CD8-positive, alpha-beta memory T cell (primary cell): ENCODE results near the gene DDI2. TPM values are rescaled to one million over a fixed set of nuclear protein-coding genes. Genes with fewer than 3 reads are reported as not detected.
A peak's percentile ranks its signal among the peaks of the same experiment; 100 is the strongest.

Experiments used
- CTCF ChIA-PET: fragments of 350-600 bp; sonication (Branson Sonifier 250); formaldehyde crosslinking; loops from one replicate; lab custom pipeline; 2021; ENCODE audit warnings: antibody characterized with exemption; lab: Charles Lee
- POLR2A ChIA-PET: fragments of 350-600 bp; sonication (Branson Sonifier 250); formaldehyde crosslinking; loops from one replicate; lab custom pipeline; 2021; ENCODE audit warnings: antibody characterized with exemption; lab: Charles Lee
- DNase-seq, 5 donors: peaks; one replicate each; pipeline versions ENCODE4 v3.0.0 to v3.0.0-alpha.2; 2020 to 2022; ENCODE audit warnings: mixed read lengths in 1 of 5
- H3K27ac ChIP-seq: one replicate; pipeline ENCODE4 v1.7.0; 2013; ENCODE audit warnings: low read depth, mild to moderate bottlenecking, low read length, moderate library complexity
- H3K27me3 ChIP-seq: 2 replicates; pipeline ENCODE4 v1.7.0; 2013; ENCODE audit warnings: low read length, mild to moderate bottlenecking; ENCODE audit not compliant: insufficient read depth, poor library complexity, severe bottlenecking
- H3K36me3 ChIP-seq: 2 replicates; pipeline ENCODE4 v1.7.0; 2013; ENCODE audit warnings: mild to moderate bottlenecking, low read length, moderate library complexity; ENCODE audit not compliant: insufficient read depth
- H3K4me1 ChIP-seq: 2 replicates; pipeline ENCODE4 v1.7.0; 2013; ENCODE audit warnings: mild to moderate bottlenecking, low read length, moderate library complexity; ENCODE audit not compliant: insufficient read depth
- H3K4me3 ChIP-seq: 2 replicates; pipeline ENCODE4 v1.7.0; 2013; ENCODE audit warnings: mild to moderate bottlenecking, low read length
- H3K9me3 ChIP-seq: 2 replicates; pipeline ENCODE4 v1.7.0; 2013; ENCODE audit warnings: mild to moderate bottlenecking, low read length
- H3K27ac Mint-ChIP-seq, 8 donors: one replicate each; pipeline ENCODE4 v1.8.0; 2020 to 2021; ENCODE audit warnings: mixed read lengths in 8 of 8, mild to moderate bottlenecking in 6 of 8, inconsistent platforms in 3 of 8, moderate library complexity in 3 of 8
- H3K27me3 Mint-ChIP-seq, 2 donors: one replicate each; pipeline ENCODE4 v1.8.0; 2020 to 2021; ENCODE audit warnings: mixed read lengths in 2 of 2, mild to moderate bottlenecking in 1 of 2, moderate library complexity in 1 of 2
- H3K36me3 Mint-ChIP-seq, 3 donors: one replicate each; pipeline ENCODE4 v1.8.0; 2020 to 2021; ENCODE audit warnings: mixed read lengths in 3 of 3, inconsistent platforms in 1 of 3, mild to moderate bottlenecking in 1 of 3
- H3K4me1 Mint-ChIP-seq, 3 donors: one replicate each; pipeline ENCODE4 v1.8.0; 2020 to 2021; ENCODE audit warnings: mixed read lengths in 3 of 3, inconsistent platforms in 1 of 3, mild to moderate bottlenecking in 1 of 3
- H3K4me3 Mint-ChIP-seq, 7 donors: one replicate each; pipeline ENCODE4 v1.8.0; 2020 to 2021; ENCODE audit warnings: mixed read lengths in 7 of 7, mild to moderate bottlenecking in 6 of 7, moderate library complexity in 4 of 7, inconsistent platforms in 2 of 7
- H3K9me3 Mint-ChIP-seq, 5 donors: one replicate each; pipeline ENCODE4 v1.8.0; 2020 to 2022; ENCODE audit warnings: mixed read lengths in 5 of 5, mild to moderate bottlenecking in 3 of 5, moderate library complexity in 2 of 5, inconsistent platforms in 1 of 5
- polyA plus RNA-seq: library from polyadenylated mRNA; unstranded; fragments of 300-500 nt; fragmentation: Illumina TruSeq; gene quantifications from one replicate; pipeline ENCODE4 v1.2.3, GENCODE V29; 2021
- total RNA-seq, 2 experiments: library from RNA; stranded (reverse); gene quantifications; one replicate each; pipeline ENCODE4 v1.2.3, GENCODE V29; 2021

The DDI2 gene
- total and polyA plus RNA-seq, 3 experiments from 2014 or later, result 6.1 to 50.4 (median 47.8) TPM

GRCh38 chr1:15714406-15715136 lies 97.3 kb downstream of the DDI2 start:
- Histone ChIP-seq H3K4me3 (no peak overlapping the region), H3K27ac (no peak overlapping the region), H3K27me3 (no peaks in the 10 kb centered on the region), H3K4me1 (no peaks in the 10 kb centered on the region), H3K36me3 (peaks cover 21% of the 10 kb centered on the region), H3K9me3 (no peaks in the 10 kb centered on the region)
- ChIA-PET POLR2A (interaction anchor here (0.6 kb wide), 1 partner anchor 185 kb away, joined by 3 read pairs; no protein-coding TSS in a partner anchor), CTCF (interaction anchor here (1.6 kb wide), 1 partner anchor 26 kb away, joined by 3 read pairs; no protein-coding TSS in a partner anchor)
- H3K36me3 Mint-ChIP-seq, result peaks cover 0 to 44% (median 6%) of the 10 kb centered on the region in 3 donors
- H3K27ac Mint-ChIP-seq, result peak overlapping the region in 6 of 8 donors; percentile 3 to 71 (median 37)
- no peaks in the 10 kb centered on the region for H3K9me3 Mint-ChIP-seq
- no peak for DNase-seq
- H3K4me1 Mint-ChIP-seq, result peaks cover 5 to 9% (median 6%) of the 10 kb centered on the region in 3 donors
- no peaks in the 10 kb centered on the region for H3K27me3 Mint-ChIP-seq
- no peak overlapping the region for H3K4me3 Mint-ChIP-seq

- CTCF ChIA-PET, result no interaction called here
- DNase-seq, result no peak
- POLR2A ChIA-PET, result no interaction called here
- Mint-ChIP-seq H3K9me3 (no peaks in the 10 kb centered on the region), H3K36me3 (peaks cover 0 to 64% (median 10%) of the 10 kb centered on the region in 3 donors), H3K27ac (peak overlapping the region in 1 of 8 donors; percentile 29), H3K4me3 (no peak overlapping the region), H3K27me3 (no peaks in the 10 kb centered on the region), H3K4me1 (peaks cover 4 to 5% (median 5%) of the 10 kb centered on the region in 3 donors)
- H3K36me3 ChIP-seq, result peaks cover 26% of the 10 kb centered on the region
- H3K4me1 ChIP-seq, result no peaks in the 10 kb centered on the region
- H3K27me3 ChIP-seq, result no peaks in the 10 kb centered on the region
- no peaks in the 10 kb centered on the region for H3K9me3 ChIP-seq
- no peak overlapping the region for H3K4me3 ChIP-seq
- H3K27ac ChIP-seq, result no peak overlapping the region
Observed at GRCh38 chr1:15717418-15718125, 100.3 kb downstream of the DDI2 start.

- Mint-ChIP-seq H3K9me3 (no peaks in the 10 kb centered on the region), H3K27me3 (no peaks in the 10 kb centered on the region), H3K4me3 (no peak overlapping the region), H3K27ac (peak overlapping the region in 1 of 8 donors; percentile 51), H3K4me1 (peaks cover 4 to 5% (median 5%) of the 10 kb centered on the region in 3 donors), H3K36me3 (peaks cover 0 to 70% (median 8%) of the 10 kb centered on the region in 3 donors)
- ChIA-PET POLR2A (no interaction called here), CTCF (no interaction called here)
- H3K4me1 ChIP-seq, result no peaks in the 10 kb centered on the region
- H3K36me3 ChIP-seq, result peaks cover 32% of the 10 kb centered on the region
- H3K27me3 ChIP-seq, result no peaks in the 10 kb centered on the region
- no peaks in the 10 kb centered on the region for H3K9me3 ChIP-seq
- H3K27ac ChIP-seq, result no peak overlapping the region
- H3K4me3 ChIP-seq, result no peak overlapping the region
- DNase-seq, result no peak
Observed at GRCh38 chr1:15718199-15718601, 100.9 kb downstream of the DDI2 start.

Other genes with a start within 250 kb of the DDI2 start
- 10 to 100 TPM; 64.7 to 67.9 TPM for gene EFHD2, start 207.6 kb upstream of the DDI2 start, total RNA-seq
- 154 TPM for gene EFHD2, start 207.6 kb upstream of the DDI2 start, polyA plus RNA-seq
- gene CTRC, start 179.0 kb upstream of the DDI2 start, total RNA-seq, result not detected
- gene CTRC, start 179.0 kb upstream of the DDI2 start, polyA plus RNA-seq, result not detected
- not detected for gene CELA2A, start 160.7 kb upstream of the DDI2 start, total RNA-seq
- gene CELA2A, start 160.7 kb upstream of the DDI2 start, polyA plus RNA-seq, result not detected
- gene CELA2B, start 141.4 kb upstream of the DDI2 start, total RNA-seq, result not detected
- gene CELA2B, start 141.4 kb upstream of the DDI2 start, polyA plus RNA-seq, result not detected
- gene CASP9, start 93.2 kb upstream of the DDI2 start, total RNA-seq, result 1 to 10 TPM; 9.2 to 9.6 TPM
- 9.8 TPM for gene CASP9, start 93.2 kb upstream of the DDI2 start, polyA plus RNA-seq
- gene DNAJC16, start 90.6 kb upstream of the DDI2 start, total RNA-seq, result 10 to 100 TPM; 19.4 to 22.0 TPM
- 9.1 TPM for gene DNAJC16, start 90.6 kb upstream of the DDI2 start, polyA plus RNA-seq
- 10 to 100 TPM; 18.5 to 19.7 TPM for gene AGMAT, start 32.4 kb upstream of the DDI2 start, total RNA-seq
- 6.2 TPM for gene AGMAT, start 32.4 kb upstream of the DDI2 start, polyA plus RNA-seq
- 10 to 100 TPM; 55.8 to 56.3 TPM for gene PLEKHM2, start 66.9 kb downstream of the DDI2 start, total RNA-seq
- 8.3 TPM for gene PLEKHM2, start 66.9 kb downstream of the DDI2 start, polyA plus RNA-seq
- under 1 TPM; 0.93 to 0.94 TPM for gene SLC25A34, start 118.8 kb downstream of the DDI2 start, total RNA-seq
- gene SLC25A34, start 118.8 kb downstream of the DDI2 start, polyA plus RNA-seq, result 0.15 TPM
- gene TMEM82, start 125.0 kb downstream of the DDI2 start, total RNA-seq, result not detected
- gene TMEM82, start 125.0 kb downstream of the DDI2 start, polyA plus RNA-seq, result not detected
- gene FBLIM1, start 141.3 kb downstream of the DDI2 start, total RNA-seq, result not detected
- gene FBLIM1, start 141.3 kb downstream of the DDI2 start, polyA plus RNA-seq, result not detected
- gene UQCRHL, start 190.2 kb downstream of the DDI2 start, total RNA-seq, result 1 to 10 TPM; 1.7 to 2.0 TPM
- 0.95 TPM for gene UQCRHL, start 190.2 kb downstream of the DDI2 start, polyA plus RNA-seq
- 10 to 100 TPM; 63.1 to 66.3 TPM for gene SPEN, start 230.2 kb downstream of the DDI2 start, total RNA-seq
- 35.6 TPM for gene SPEN, start 230.2 kb downstream of the DDI2 start, polyA plus RNA-seq